Neural progenitor cell (in vitro differentiated cells): ENCODE data around the gene ETFB. TPM values are rescaled to one million over a fixed set of nuclear protein-coding genes. Genes with fewer than 3 reads are reported as not detected.

Experiments used
- DNase-seq: peaks from one replicate; pipeline ENCODE4 v3.0.0-alpha.2; 2016; ENCODE audit warnings: low spot score
- H2AFZ ChIP-seq: fragments of 200-600 bp; sonication (generic); replicated peaks from 2 replicates; pipeline ENCODE4 v1.6.1; 2016; ENCODE audit warnings: antibody characterized with exemption
- H3F3A ChIP-seq: fragments of 200-600 bp; sonication (generic); 2 replicates; pipeline ENCODE4 v1.6.1; 2016; ENCODE audit warnings: antibody characterized with exemption, low read depth
- H3K27ac ChIP-seq: fragments of 200-600 bp; sonication (generic); 2 replicates; pipeline ENCODE4 v1.5.1; 2016; ENCODE audit warnings: mild to moderate bottlenecking
- H3K27me3 ChIP-seq: fragments of 200-600 bp; sonication (generic); 2 replicates; pipeline ENCODE4 v1.6.1; 2016; ENCODE audit warnings: mild to moderate bottlenecking, moderate library complexity
- H3K36me3 ChIP-seq: fragments of 200-600 bp; sonication (generic); 2 replicates; pipeline ENCODE4 v1.5.1; 2016
- H3K4me1 ChIP-seq: fragments of 200-600 bp; sonication (generic); 2 replicates; pipeline ENCODE4 v1.6.1; 2016; ENCODE audit warnings: mixed run types
- H3K4me2 ChIP-seq: fragments of 200-600 bp; sonication (generic); 2 replicates; pipeline ENCODE4 v1.6.1; 2016
- H3K4me3 ChIP-seq: fragments of 200-600 bp; sonication (generic); 2 replicates; pipeline ENCODE4 v1.5.1; 2016
- H3K79me2 ChIP-seq: fragments of 200-600 bp; sonication (generic); 2 replicates; pipeline ENCODE4 v1.6.1; 2016; ENCODE audit warnings: low read depth
- H3K9ac ChIP-seq: fragments of 200-600 bp; sonication (generic); 2 replicates; pipeline ENCODE4 v1.6.1; 2016
- H3K9me3 ChIP-seq: fragments of 200-600 bp; sonication (generic); 2 replicates; pipeline ENCODE4 v1.5.1; 2016; ENCODE audit warnings: low read depth
- H4K20me1 ChIP-seq: fragments of 200-600 bp; sonication (generic); 2 replicates; pipeline ENCODE4 v1.6.1; 2016; ENCODE audit warnings: low read depth
- H3K27ac Mint-ChIP-seq: 3 replicates; pipeline ENCODE4 v1.8.0; 2021; ENCODE audit warnings: mixed read lengths
- H3K27me3 Mint-ChIP-seq: 2 replicates; pipeline ENCODE4 v1.8.0; 2022; ENCODE audit warnings: low read depth, mild to moderate bottlenecking, inconsistent platforms, moderate library complexity, mixed read lengths; ENCODE audit not compliant: insufficient read depth
- H3K36me3 Mint-ChIP-seq: 3 replicates; pipeline ENCODE4 v1.8.0; 2021; ENCODE audit warnings: mixed read lengths
- H3K4me1 Mint-ChIP-seq: 3 replicates; pipeline ENCODE4 v1.8.0; 2021; ENCODE audit warnings: mixed read lengths
- H3K4me3 Mint-ChIP-seq: 3 replicates; pipeline ENCODE4 v1.8.0; 2021; ENCODE audit warnings: mild to moderate bottlenecking, moderate library complexity, mixed read lengths
- H3K9me3 Mint-ChIP-seq: 3 replicates; pipeline ENCODE4 v1.8.0; 2020; ENCODE audit warnings: mixed read lengths
- EZH2 ChIP-seq: fragments of 200-600 bp; sonication (generic); IDR thresholded peaks from 2 replicates; pipeline ENCODE4 v1.6.1; 2017; ENCODE audit warnings: antibody characterized with exemption, mild to moderate bottlenecking, moderate library complexity
- EZH2phosphoT487 ChIP-seq: fragments of 200-600 bp; sonication (generic); IDR thresholded peaks from 2 replicates; pipeline ENCODE4 v1.6.1; 2017; ENCODE audit warnings: antibody characterized with exemption
- total RNA-seq: library from RNA; depleted of rRNA; stranded (reverse); fragments of >200 nt; gene quantifications from 2 replicates; pipeline ENCODE4 v1.2.3, GENCODE V29; 2015; ENCODE audit warnings: low replicate concordance
- TF ChIP-seq, protein P1 (sequence below): fragments of 200-600 bp; sonication (generic); IDR thresholded peaks from 2 replicates; pipeline ENCODE4 v1.5.1; 2017; ENCODE audit warnings: antibody characterized with exemption, mild to moderate bottlenecking

The ETFB gene
- total RNA-seq, 1 donor from 2014 or later: 27.0 TPM

DNA sequence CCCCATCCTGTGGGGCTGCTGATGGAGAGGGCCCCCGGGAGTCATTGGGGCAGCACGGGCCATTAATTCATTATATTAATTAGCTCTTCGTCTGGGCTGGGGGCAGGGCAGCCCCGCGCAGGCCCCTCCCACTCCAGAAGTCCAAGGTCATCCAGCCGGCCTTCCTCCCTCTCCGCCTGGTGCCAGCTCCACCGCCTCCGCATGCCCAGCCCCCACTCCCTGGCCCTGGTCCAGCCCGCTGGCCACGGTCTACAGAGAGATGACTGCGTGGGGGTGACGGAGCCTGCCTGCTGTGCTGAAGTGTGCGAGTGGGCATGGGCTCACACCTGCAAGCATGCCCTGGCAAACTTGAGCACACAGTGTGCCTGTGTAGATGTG is 45.9 kb downstream of the ETFB start:
- Histone ChIP-seq H3K4me1 (no peaks in the 10 kb centered on the region), H3K9me3 (no peaks in the 10 kb centered on the region), H3K36me3 (no peaks in the 10 kb centered on the region), H3K4me2 (no peak overlapping the region), H3K27me3 (no peaks in the 10 kb centered on the region), H3K4me3 (no peak overlapping the region), H3F3A (no peaks in the 10 kb centered on the region), H3K27ac (no peak overlapping the region), H3K79me2 (no peaks in the 10 kb centered on the region), H4K20me1 (peaks cover 15% of the 10 kb centered on the region), H2AFZ (no peak overlapping the region), H3K9ac (no peak overlapping the region)
- no peaks in the 10 kb centered on the region for H3K9me3 Mint-ChIP-seq
- H3K4me1 Mint-ChIP-seq: peaks cover 20% of the 10 kb centered on the region
- H3K4me3 Mint-ChIP-seq: no peak overlapping the region
- DNase-seq: no peak
- H3K27ac Mint-ChIP-seq: no peak overlapping the region
- H3K27me3 Mint-ChIP-seq: peaks cover 9% of the 10 kb centered on the region
- H3K36me3 Mint-ChIP-seq: no peaks in the 10 kb centered on the region
- TF ChIP-seq, protein P1, sequence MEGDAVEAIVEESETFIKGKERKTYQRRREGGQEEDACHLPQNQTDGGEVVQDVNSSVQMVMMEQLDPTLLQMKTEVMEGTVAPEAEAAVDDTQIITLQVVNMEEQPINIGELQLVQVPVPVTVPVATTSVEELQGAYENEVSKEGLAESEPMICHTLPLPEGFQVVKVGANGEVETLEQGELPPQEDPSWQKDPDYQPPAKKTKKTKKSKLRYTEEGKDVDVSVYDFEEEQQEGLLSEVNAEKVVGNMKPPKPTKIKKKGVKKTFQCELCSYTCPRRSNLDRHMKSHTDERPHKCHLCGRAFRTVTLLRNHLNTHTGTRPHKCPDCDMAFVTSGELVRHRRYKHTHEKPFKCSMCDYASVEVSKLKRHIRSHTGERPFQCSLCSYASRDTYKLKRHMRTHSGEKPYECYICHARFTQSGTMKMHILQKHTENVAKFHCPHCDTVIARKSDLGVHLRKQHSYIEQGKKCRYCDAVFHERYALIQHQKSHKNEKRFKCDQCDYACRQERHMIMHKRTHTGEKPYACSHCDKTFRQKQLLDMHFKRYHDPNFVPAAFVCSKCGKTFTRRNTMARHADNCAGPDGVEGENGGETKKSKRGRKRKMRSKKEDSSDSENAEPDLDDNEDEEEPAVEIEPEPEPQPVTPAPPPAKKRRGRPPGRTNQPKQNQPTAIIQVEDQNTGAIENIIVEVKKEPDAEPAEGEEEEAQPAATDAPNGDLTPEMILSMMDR: no peak

GRCh38 chr19:51319649-51320279 is 46.4 kb downstream of the ETFB start:
- Histone ChIP-seq H3K4me3 (no peak overlapping the region), H3K36me3 (no peaks in the 10 kb centered on the region), H3K9ac (no peak overlapping the region)

GRCh38 chr19:51318687-51319648 is 47.2 kb downstream of the ETFB start:
- H3K36me3 ChIP-seq: no peaks in the 10 kb centered on the region
- H3K36me3 Mint-ChIP-seq: peaks cover 4% of the 10 kb centered on the region
- no peaks in the 10 kb centered on the region for H3K27me3 ChIP-seq
- H3K27ac Mint-ChIP-seq: peak overlapping the region; percentile 36
- H3K4me1 Mint-ChIP-seq: peaks cover 20% of the 10 kb centered on the region
- H3K9ac ChIP-seq: no peak overlapping the region
- H3K4me3 Mint-ChIP-seq: peak overlapping the region; percentile 4
- no peak overlapping the region for H3K4me3 ChIP-seq
- H3K4me1 ChIP-seq: no peaks in the 10 kb centered on the region
- H3F3A ChIP-seq: no peaks in the 10 kb centered on the region
- peaks cover 15% of the 10 kb centered on the region for H4K20me1 ChIP-seq
- no peaks in the 10 kb centered on the region for H3K79me2 ChIP-seq
- no peak overlapping the region for H2AFZ ChIP-seq
- peaks cover 6% of the 10 kb centered on the region for H3K9me3 Mint-ChIP-seq
- peaks cover 6% of the 10 kb centered on the region for H3K27me3 Mint-ChIP-seq
- no peak overlapping the region for H3K4me2 ChIP-seq
- DNase-seq: peak; percentile 42
- H3K27ac ChIP-seq: no peak overlapping the region
- no peak for TF ChIP-seq EZH2
- TF ChIP-seq EZH2phosphoT487: no peak
- TF ChIP-seq, protein P1: no peak
- no peaks in the 10 kb centered on the region for H3K9me3 ChIP-seq

More at GRCh38 chr19:51319649-51320279, 46.4 kb downstream of the ETFB start:
- no peak for DNase-seq
- Histone ChIP-seq H3F3A (no peaks in the 10 kb centered on the region), H3K4me2 (no peak overlapping the region), H4K20me1 (peaks cover 15% of the 10 kb centered on the region), H3K79me2 (no peaks in the 10 kb centered on the region), H3K4me1 (no peaks in the 10 kb centered on the region), H2AFZ (no peak overlapping the region), H3K27ac (no peak overlapping the region), H3K27me3 (no peaks in the 10 kb centered on the region), H3K9me3 (no peaks in the 10 kb centered on the region)
- no peak overlapping the region for H3K27ac Mint-ChIP-seq
- no peak overlapping the region for H3K4me3 Mint-ChIP-seq
- peaks cover 9% of the 10 kb centered on the region for H3K27me3 Mint-ChIP-seq
- H3K9me3 Mint-ChIP-seq: peaks cover 2% of the 10 kb centered on the region
- H3K36me3 Mint-ChIP-seq: peaks cover 2% of the 10 kb centered on the region
- peaks cover 20% of the 10 kb centered on the region for H3K4me1 Mint-ChIP-seq
- TF ChIP-seq EZH2phosphoT487 (no peak), EZH2 (no peak)
